Activated T-helper 1 cell treated with anti-CD3 and anti-CD28 coated beads, Interleukin-12 subunit alpha, Interleukin-12 subunit beta, Interleukin-2, Interleukin-4 antibody, amounts not matched to agents 30 ng/mL and 10 ng/mL and 1 ng/mL, durations not matched to agents 14 hours and 24 hours and 36 hours (primary cell): ENCODE data around the gene YIPF3. TPM values are rescaled to one million over a fixed set of nuclear protein-coding genes. Genes with fewer than 3 reads are reported as not detected.
"Not testable (repeated sequence)": the region's sequence is repeated elsewhere in the genome, so short reads cannot be mapped to it uniquely, and the experiment has no call there.

Experiments
- DNase-seq: peaks from one replicate; pipeline ENCODE4 v3.0.0; 2021; ENCODE audit warnings: low spot score
- H3K27ac Mint-ChIP-seq: one replicate; pipeline ENCODE4 v1.8.0; 2021; ENCODE audit warnings: mild to moderate bottlenecking, mixed read lengths
- H3K27me3 Mint-ChIP-seq: one replicate; pipeline ENCODE4 v1.8.0; 2022; ENCODE audit warnings: mild to moderate bottlenecking, moderate library complexity, mixed read lengths; ENCODE audit not compliant: insufficient read depth
- H3K36me3 Mint-ChIP-seq: one replicate; pipeline ENCODE4 v1.8.0; 2021; ENCODE audit warnings: low read depth, mixed read lengths
- H3K4me1 Mint-ChIP-seq: one replicate; pipeline ENCODE4 v1.8.0; 2021; ENCODE audit warnings: low read depth, mixed read lengths
- H3K4me3 Mint-ChIP-seq: one replicate; pipeline ENCODE4 v1.8.0; 2021; ENCODE audit warnings: mild to moderate bottlenecking, moderate library complexity, mixed read lengths
- H3K9me3 Mint-ChIP-seq: one replicate; pipeline ENCODE4 v1.8.0; 2021; ENCODE audit warnings: mixed read lengths
- intact Hi-C: fragments of 100-400 bp; cut with micrococcal nuclease; formaldehyde crosslinking; loops from one replicate; pipeline ENCODE4 v1.15.1; 2024
- total RNA-seq: library from RNA; stranded (reverse); gene quantifications from 2 replicates; pipeline ENCODE4 v1.2.3, GENCODE V29; 2022

YIPF3 gene
- total RNA-seq, 1 donor from 2014 or later = 62.5 TPM

- Mint-ChIP-seq H3K27ac (no peak overlapping the region), H3K4me3 (no peak overlapping the region)
- intact Hi-C loops = loop anchor here (1.0 to 5.0 kb wide), 5 partner anchors 30 to 280 kb away; partner anchors contain the start of genes DLK2, DNPH1 and TJAP1
Measured at GRCh38 chr6:43506667-43507471, 9.9 kb downstream of the YIPF3 start.

GRCh38 chr6:43506171-43506570, 10.6 kb downstream of the YIPF3 start:
- Mint-ChIP-seq H3K4me3 (no peak overlapping the region), H3K36me3 (peaks cover 24% of the 10 kb centered on the region), H3K27me3 (peaks cover 18% of the 10 kb centered on the region), H3K27ac (no peak overlapping the region), H3K9me3 (no peaks in the 10 kb centered on the region), H3K4me1 (peaks cover 13% of the 10 kb centered on the region)
- intact Hi-C loops = loop anchor here (1.0 to 5.0 kb wide), 5 partner anchors 29 to 279 kb away; partner anchors contain the start of genes DLK2, DNPH1 and TJAP1
- no peak for DNase-seq

More at GRCh38 chr6:43506667-43507471, 9.9 kb downstream of the YIPF3 start:
- Mint-ChIP-seq H3K27me3 (peaks cover 18% of the 10 kb centered on the region), H3K4me1 (peaks cover 13% of the 10 kb centered on the region), H3K9me3 (no peaks in the 10 kb centered on the region), H3K36me3 (peaks cover 23% of the 10 kb centered on the region)
- DNase-seq = peak; percentile 74

- Mint-ChIP-seq H3K27me3 (peaks cover 18% of the 10 kb centered on the region), H3K4me3 (no peak overlapping the region), H3K27ac (no peak overlapping the region), H3K9me3 (no peaks in the 10 kb centered on the region), H3K36me3 (peaks cover 23% of the 10 kb centered on the region), H3K4me1 (peaks cover 13% of the 10 kb centered on the region)
- intact Hi-C loops = loop anchor here (1.0 to 5.0 kb wide), 5 partner anchors 29 to 278 kb away; partner anchors contain the start of genes DLK2, DNPH1 and TJAP1
- no peak for DNase-seq
Measured at GRCh38 chr6:43505718-43506117, 11.0 kb downstream of the YIPF3 start.

- intact Hi-C loops = loop anchor here (5.0 kb wide), 1 partner anchor 278 kb away; the partner anchor contains the start of gene DNPH1
- Mint-ChIP-seq H3K36me3 (peaks cover 26% of the 10 kb centered on the region), H3K4me3 (no peak overlapping the region), H3K9me3 (no peaks in the 10 kb centered on the region), H3K27me3 (peaks cover 18% of the 10 kb centered on the region), H3K4me1 (peaks cover 13% of the 10 kb centered on the region), H3K27ac (no peak overlapping the region)
- no peak for DNase-seq
Measured at GRCh38 chr6:43504756-43505593, 11.8 kb downstream of the YIPF3 start.

- peak overlapping the region; percentile 29 for H3K27ac Mint-ChIP-seq
- H3K4me3 Mint-ChIP-seq = no peak overlapping the region
- H3K4me1 Mint-ChIP-seq = peaks cover 3% of the 10 kb centered on the region
- no peak for DNase-seq
- no peaks in the 10 kb centered on the region for H3K9me3 Mint-ChIP-seq
- intact Hi-C loops = no loop called here
- peaks cover 9% of the 10 kb centered on the region for H3K27me3 Mint-ChIP-seq
- H3K36me3 Mint-ChIP-seq = peaks cover 28% of the 10 kb centered on the region
Measured at GRCh38 chr6:43503443-43503842, 13.3 kb downstream of the YIPF3 start.

- Mint-ChIP-seq H3K4me3 (no peak overlapping the region), H3K36me3 (peaks cover 28% of the 10 kb centered on the region), H3K27ac (no peak overlapping the region), H3K9me3 (no peaks in the 10 kb centered on the region), H3K27me3 (peaks cover 1% of the 10 kb centered on the region), H3K4me1 (no peaks in the 10 kb centered on the region)
- no peak for DNase-seq
- intact Hi-C loops = no loop called here
Measured at GRCh38 chr6:43502666-43503065, 14.1 kb downstream of the YIPF3 start.

- Mint-ChIP-seq H3K9me3 (no peaks in the 10 kb centered on the region), H3K27me3 (no peaks in the 10 kb centered on the region), H3K27ac (no peak overlapping the region), H3K36me3 (peaks cover 23% of the 10 kb centered on the region), H3K4me1 (no peaks in the 10 kb centered on the region), H3K4me3 (no peak overlapping the region)
- DNase-seq = no peak
- intact Hi-C loops = no loop called here
Measured at GRCh38 chr6:43500921-43501320, 15.8 kb downstream of the YIPF3 start.

GRCh38 chr6:43499028-43499815, 17.5 kb downstream of the YIPF3 start:
- intact Hi-C loops = no loop called here
- Mint-ChIP-seq H3K4me3 (no peak overlapping the region), H3K4me1 (peaks cover 11% of the 10 kb centered on the region), H3K36me3 (peaks cover 19% of the 10 kb centered on the region), H3K9me3 (no peaks in the 10 kb centered on the region), H3K27ac (peak overlapping the region; percentile 44), H3K27me3 (no peaks in the 10 kb centered on the region)
- no peak for DNase-seq

GRCh38 chr6:43498291-43498690, 18.4 kb downstream of the YIPF3 start:
- Mint-ChIP-seq H3K36me3 (peaks cover 17% of the 10 kb centered on the region), H3K4me1 (peaks cover 18% of the 10 kb centered on the region)
- H3K4me3 Mint-ChIP-seq, H3K27me3 Mint-ChIP-seq, H3K9me3 Mint-ChIP-seq, DNase-seq, H3K27ac Mint-ChIP-seq, intact Hi-C loops: not testable (repeated sequence)

GRCh38 chr6:43497689-43498088, 19.0 kb downstream of the YIPF3 start:
- DNase-seq = no peak
- Mint-ChIP-seq H3K27ac (no peak overlapping the region), H3K4me1 (peaks cover 24% of the 10 kb centered on the region), H3K9me3 (no peaks in the 10 kb centered on the region), H3K27me3 (no peaks in the 10 kb centered on the region), H3K4me3 (no peak overlapping the region), H3K36me3 (peaks cover 17% of the 10 kb centered on the region)
- intact Hi-C loops = no loop called here

- Mint-ChIP-seq H3K4me3 (no peak overlapping the region), H3K27me3 (no peaks in the 10 kb centered on the region)
- intact Hi-C loops = no loop called here
Measured at GRCh38 chr6:43497129-43497396, 19.7 kb downstream of the YIPF3 start.

GRCh38 chr6:43496370-43497128, 20.2 kb downstream of the YIPF3 start:
- Mint-ChIP-seq H3K4me1 (peaks cover 29% of the 10 kb centered on the region), H3K4me3 (no peak overlapping the region), H3K36me3 (peaks cover 13% of the 10 kb centered on the region), H3K27me3 (no peaks in the 10 kb centered on the region), H3K9me3 (no peaks in the 10 kb centered on the region), H3K27ac (no peak overlapping the region)
- intact Hi-C loops = no loop called here
- no peak for DNase-seq

More at GRCh38 chr6:43497129-43497396, 19.7 kb downstream of the YIPF3 start:
- Mint-ChIP-seq H3K36me3 (peaks cover 17% of the 10 kb centered on the region), H3K4me1 (peaks cover 29% of the 10 kb centered on the region), H3K27ac (no peak overlapping the region), H3K9me3 (no peaks in the 10 kb centered on the region)
- DNase-seq = no peak
